A549 (cell line): Measurements from ENCODE around the gene HACL1.

Experiments
- CTCF ChIP-seq: fragments of >200 bp; sonication (Bioruptor Twin); formaldehyde crosslinking; IDR thresholded peaks from 3 replicates; pipeline ENCODE4 v1.5.1; 2016
- JUNB ChIP-seq: fragments of >200 bp; sonication (Bioruptor Twin); formaldehyde crosslinking; IDR thresholded peaks from 2 replicates; pipeline ENCODE4 v1.6.1; 2016
- KDM5A ChIP-seq: fragments of 200-600 bp; sonication (generic); IDR thresholded peaks from 2 replicates; pipeline ENCODE4 v1.6.1; 2016; ENCODE audit warnings: antibody characterized with exemption, mild to moderate bottlenecking
- MAZ ChIP-seq: fragments of 150-350 bp; IDR thresholded peaks from 2 replicates; pipeline ENCODE4 v1.6.1; 2014; ENCODE audit warnings: antibody characterized with exemption, low read depth, low read length, borderline replicate concordance
- MYC ChIP-seq: IDR thresholded peaks from 2 replicates; pipeline ENCODE4 v1.6.1; 2012; ENCODE audit warnings: mild to moderate bottlenecking, inconsistent platforms, low read length, improper control_type of control experiment, borderline replicate concordance
- NPAS2 ChIP-seq: fragments of 250-450 bp; sonication (Bioruptor Pico); IDR thresholded peaks from 2 replicates; pipeline ENCODE4 v1.8.0; 2022; ENCODE audit warnings: mild to moderate bottlenecking, moderate library complexity, borderline replicate concordance
- PBX3 ChIP-seq: IDR thresholded peaks from 2 replicates; pipeline ENCODE4 v1.6.1; 2012
- POLR2A ChIP-seq: IDR thresholded peaks from 2 replicates; pipeline ENCODE4 v1.6.1; 2012; ENCODE audit warnings: mild to moderate bottlenecking, low read length
- RCOR1 ChIP-seq: fragments of 150-350 bp; IDR thresholded peaks from 2 replicates; pipeline ENCODE4 v1.6.1; 2014; ENCODE audit warnings: antibody characterized with exemption, low read length, low read depth
- SMC3 ChIP-seq: fragments of >200 bp; sonication (Bioruptor Twin); formaldehyde crosslinking; IDR thresholded peaks from 3 replicates; pipeline ENCODE4 v1.6.1; 2018; ENCODE audit warnings: inconsistent platforms
- ZSCAN20 ChIP-seq: fragments of 250-450 bp; sonication (Bioruptor Pico); IDR thresholded peaks from 2 replicates; pipeline ENCODE4 v1.8.0; 2022; ENCODE audit warnings: mild to moderate bottlenecking, moderate library complexity
- TF ChIP-seq, protein P1 (sequence below): fragments of 250-450 bp; sonication (Bioruptor Pico); IDR thresholded peaks from 2 replicates; pipeline ENCODE4 v1.5.0; 2021; ENCODE audit warnings: mild to moderate bottlenecking, moderate library complexity, borderline replicate concordance
- TF ChIP-seq, protein P2 (sequence below): fragments of 200-600 bp; sonication (generic); IDR thresholded peaks from 2 replicates; pipeline ENCODE4 v1.6.1; 2016; ENCODE audit warnings: antibody characterized with exemption, mild to moderate bottlenecking, moderate library complexity
- TF ChIP-seq, protein P3 (sequence below): fragments of 150-350 bp; IDR thresholded peaks from 2 replicates; pipeline ENCODE4 v1.6.1; 2014; ENCODE audit warnings: low read depth, mild to moderate bottlenecking, low read length

DNA sequence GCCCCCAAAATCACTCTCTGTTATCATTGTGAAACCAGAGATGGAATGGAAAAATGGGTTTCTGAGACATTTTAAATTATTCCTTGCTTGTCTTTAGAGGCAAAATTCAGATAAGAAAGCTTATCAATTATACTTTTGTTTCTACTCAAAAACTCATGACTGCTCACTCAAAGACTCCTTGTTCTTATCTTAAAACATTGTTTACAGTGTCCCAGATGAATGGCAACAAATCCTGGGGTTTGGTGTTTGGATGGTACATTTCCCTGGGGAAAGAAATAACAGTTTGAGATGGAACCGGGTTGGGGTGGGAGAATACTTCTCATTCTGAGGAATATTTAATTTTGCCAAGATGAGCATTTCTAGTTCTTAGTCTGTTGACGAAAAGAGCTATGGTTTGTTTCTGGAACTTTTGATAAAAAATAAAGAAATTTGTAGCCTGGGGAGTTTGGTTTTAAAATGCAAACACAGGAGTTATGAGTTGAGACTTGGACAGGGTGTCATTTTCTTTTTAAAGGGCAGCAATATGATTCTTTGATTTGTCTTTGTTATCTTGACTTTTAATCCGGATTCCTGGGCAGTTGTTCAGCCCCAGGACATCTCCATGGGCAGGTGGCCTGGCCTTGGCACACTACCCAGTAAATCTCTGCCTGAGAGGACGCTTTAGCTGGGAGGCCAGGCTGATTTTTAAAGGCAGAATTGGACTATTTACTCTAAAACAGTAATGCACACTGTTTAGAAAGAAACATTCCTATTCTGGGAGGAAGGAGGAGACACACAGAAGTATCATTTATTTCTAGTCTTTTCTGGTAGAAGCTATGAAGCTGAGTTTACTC, 32.6 kb upstream of the HACL1 start:
- TF ChIP-seq CTCF (no peak), POLR2A (no peak), ZSCAN20 (CRISPR knock-in tag) (no peak), SMC3 (no peak), MYC (no peak), JUNB (no peak), KDM5A (no peak), PBX3 (no peak), NPAS2 (CRISPR knock-in tag) (no peak), RCOR1 (no peak), MAZ (no peak)
- TF ChIP-seq, protein P1, sequence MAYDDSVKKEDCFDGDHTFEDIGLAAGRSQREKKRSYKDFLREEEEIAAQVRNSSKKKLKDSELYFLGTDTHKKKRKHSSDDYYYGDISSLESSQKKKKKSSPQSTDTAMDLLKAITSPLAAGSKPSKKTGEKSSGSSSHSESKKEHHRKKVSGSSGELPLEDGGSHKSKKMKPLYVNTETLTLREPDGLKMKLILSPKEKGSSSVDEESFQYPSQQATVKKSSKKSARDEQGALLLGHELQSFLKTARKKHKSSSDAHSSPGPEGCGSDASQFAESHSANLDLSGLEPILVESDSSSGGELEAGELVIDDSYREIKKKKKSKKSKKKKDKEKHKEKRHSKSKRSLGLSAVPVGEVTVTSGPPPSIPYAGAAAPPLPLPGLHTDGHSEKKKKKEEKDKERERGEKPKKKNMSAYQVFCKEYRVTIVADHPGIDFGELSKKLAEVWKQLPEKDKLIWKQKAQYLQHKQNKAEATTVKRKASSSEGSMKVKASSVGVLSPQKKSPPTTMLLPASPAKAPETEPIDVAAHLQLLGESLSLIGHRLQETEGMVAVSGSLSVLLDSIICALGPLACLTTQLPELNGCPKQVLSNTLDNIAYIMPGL = no peak
- TF ChIP-seq, protein P2, sequence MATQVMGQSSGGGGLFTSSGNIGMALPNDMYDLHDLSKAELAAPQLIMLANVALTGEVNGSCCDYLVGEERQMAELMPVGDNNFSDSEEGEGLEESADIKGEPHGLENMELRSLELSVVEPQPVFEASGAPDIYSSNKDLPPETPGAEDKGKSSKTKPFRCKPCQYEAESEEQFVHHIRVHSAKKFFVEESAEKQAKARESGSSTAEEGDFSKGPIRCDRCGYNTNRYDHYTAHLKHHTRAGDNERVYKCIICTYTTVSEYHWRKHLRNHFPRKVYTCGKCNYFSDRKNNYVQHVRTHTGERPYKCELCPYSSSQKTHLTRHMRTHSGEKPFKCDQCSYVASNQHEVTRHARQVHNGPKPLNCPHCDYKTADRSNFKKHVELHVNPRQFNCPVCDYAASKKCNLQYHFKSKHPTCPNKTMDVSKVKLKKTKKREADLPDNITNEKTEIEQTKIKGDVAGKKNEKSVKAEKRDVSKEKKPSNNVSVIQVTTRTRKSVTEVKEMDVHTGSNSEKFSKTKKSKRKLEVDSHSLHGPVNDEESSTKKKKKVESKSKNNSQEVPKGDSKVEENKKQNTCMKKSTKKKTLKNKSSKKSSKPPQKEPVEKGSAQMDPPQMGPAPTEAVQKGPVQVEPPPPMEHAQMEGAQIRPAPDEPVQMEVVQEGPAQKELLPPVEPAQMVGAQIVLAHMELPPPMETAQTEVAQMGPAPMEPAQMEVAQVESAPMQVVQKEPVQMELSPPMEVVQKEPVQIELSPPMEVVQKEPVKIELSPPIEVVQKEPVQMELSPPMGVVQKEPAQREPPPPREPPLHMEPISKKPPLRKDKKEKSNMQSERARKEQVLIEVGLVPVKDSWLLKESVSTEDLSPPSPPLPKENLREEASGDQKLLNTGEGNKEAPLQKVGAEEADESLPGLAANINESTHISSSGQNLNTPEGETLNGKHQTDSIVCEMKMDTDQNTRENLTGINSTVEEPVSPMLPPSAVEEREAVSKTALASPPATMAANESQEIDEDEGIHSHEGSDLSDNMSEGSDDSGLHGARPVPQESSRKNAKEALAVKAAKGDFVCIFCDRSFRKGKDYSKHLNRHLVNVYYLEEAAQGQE = no peak
- TF ChIP-seq, protein P3, sequence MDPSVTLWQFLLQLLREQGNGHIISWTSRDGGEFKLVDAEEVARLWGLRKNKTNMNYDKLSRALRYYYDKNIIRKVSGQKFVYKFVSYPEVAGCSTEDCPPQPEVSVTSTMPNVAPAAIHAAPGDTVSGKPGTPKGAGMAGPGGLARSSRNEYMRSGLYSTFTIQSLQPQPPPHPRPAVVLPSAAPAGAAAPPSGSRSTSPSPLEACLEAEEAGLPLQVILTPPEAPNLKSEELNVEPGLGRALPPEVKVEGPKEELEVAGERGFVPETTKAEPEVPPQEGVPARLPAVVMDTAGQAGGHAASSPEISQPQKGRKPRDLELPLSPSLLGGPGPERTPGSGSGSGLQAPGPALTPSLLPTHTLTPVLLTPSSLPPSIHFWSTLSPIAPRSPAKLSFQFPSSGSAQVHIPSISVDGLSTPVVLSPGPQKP = no peak
